Suprapubic skin (tissue), 4 donors: Measurements from ENCODE around the gene TANC1. TPM values are rescaled to one million over a fixed set of nuclear protein-coding genes. Genes with fewer than 3 reads are reported as not detected.
"Not testable (repeated sequence)": the region's sequence is repeated elsewhere in the genome, so short reads cannot be mapped to it uniquely, and the experiment has no call there.

Experiments
- DNase-seq, 2 donors: peaks; one replicate each; pipeline ENCODE4 v3.0.0-alpha.2; 2019; ENCODE audit warnings: low spot score in 2 of 2
- H3K27ac ChIP-seq: fragments of 200-600 bp; sonication (generic); one replicate; pipeline ENCODE4 v1.5.1; 2019
- H3K27me3 ChIP-seq: fragments of 200-600 bp; sonication (generic); one replicate; pipeline ENCODE4 v1.5.1; 2019
- H3K36me3 ChIP-seq: fragments of 200-600 bp; sonication (generic); one replicate; pipeline ENCODE4 v1.5.1; 2019
- H3K4me1 ChIP-seq: fragments of 200-600 bp; sonication (generic); one replicate; pipeline ENCODE4 v1.5.1; 2019
- H3K4me3 ChIP-seq: fragments of 200-600 bp; sonication (generic); one replicate; pipeline ENCODE4 v1.5.1; 2019; ENCODE audit warnings: mild to moderate bottlenecking
- H3K9me3 ChIP-seq: fragments of 200-600 bp; sonication (generic); one replicate; pipeline ENCODE4 v1.5.1; 2019
- CTCF ChIP-seq, 2 donors: fragments of 200-600 bp in 1 of 2; fragments of 450-650 bp in 1 of 2; sonication (generic) in 1 of 2; IDR thresholded peaks; one replicate each; pipeline ENCODE4 v1.5.1; 2016 to 2019; ENCODE audit warnings: antibody characterized with exemption in 2 of 2, mild to moderate bottlenecking in 1 of 2, moderate library complexity in 1 of 2
- EP300 ChIP-seq: sonication (generic); formaldehyde crosslinking; IDR thresholded peaks from one replicate; pipeline ENCODE4 v1.6.1; 2017; ENCODE audit warnings: antibody characterized with exemption
- POLR2A ChIP-seq, 2 donors: fragments of 450-650 bp; IDR thresholded peaks; one replicate each; pipeline ENCODE4 v1.6.1; 2017; ENCODE audit warnings: antibody characterized with exemption in 2 of 2, mild to moderate bottlenecking in 2 of 2, moderate library complexity in 2 of 2
- POLR2AphosphoS5 ChIP-seq, 3 donors: sonication (generic); formaldehyde crosslinking; IDR thresholded peaks; one replicate each; pipeline ENCODE4 v1.6.1; 2017; ENCODE audit warnings: antibody characterized with exemption in 3 of 3
- WGBS: methylation state at CpG from one replicate; pipeline ENCODE4 v1.1.5; 2018; 5-methylcytosine and 5-hydroxymethylcytosine counted together
- total RNA-seq, 4 donors: library from RNA; depleted of rRNA; stranded (reverse); fragments of >200 nt; gene quantifications; one replicate each; pipeline ENCODE4 v1.1.0, GENCODE V29; 2016

Gene TANC1
- total RNA-seq, 4 donors from 2014 or later: 57.6 to 260 (median 88.3) TPM

- Histone ChIP-seq H3K4me3 (no peak overlapping the region), H3K27me3 (no peaks in the 10 kb centered on the region), H3K4me1 (peaks cover 24% of the 10 kb centered on the region), H3K9me3 (no peaks in the 10 kb centered on the region), H3K36me3 (no peaks in the 10 kb centered on the region), H3K27ac (no peak overlapping the region)
- no peak for DNase-seq
- no peak for TF ChIP-seq POLR2A (IDR thresholded peaks at IDR 0.05)
- TF ChIP-seq CTCF (IDR thresholded peaks at IDR 0.05): no peak
- no peak for TF ChIP-seq POLR2AphosphoS5 (IDR thresholded peaks at IDR 0.05)
- no peak for TF ChIP-seq EP300
- 84% methylated on average over 7 of the region's 7 CpGs for WGBS
Observed at GRCh38 chr2:159034713-159035112, 66.3 kb downstream of the TANC1 start.

- no peak overlapping the region for H3K4me3 ChIP-seq
- no peak for TF ChIP-seq POLR2A (IDR thresholded peaks at IDR 0.05)
- peak; percentile 38 to 41 for TF ChIP-seq CTCF (IDR thresholded peaks at IDR 0.05)
- no peak for TF ChIP-seq POLR2AphosphoS5 (IDR thresholded peaks at IDR 0.05)
- H3K36me3 ChIP-seq: no peaks in the 10 kb centered on the region
- no peaks in the 10 kb centered on the region for H3K27me3 ChIP-seq
- 51% methylated on average over 10 of the region's 10 CpGs for WGBS
- DNase-seq: no peak
- peaks cover 22% of the 10 kb centered on the region for H3K4me1 ChIP-seq
- H3K9me3 ChIP-seq: no peaks in the 10 kb centered on the region
- H3K27ac ChIP-seq: no peak overlapping the region
Observed at GRCh38 chr2:159035790-159036411, 67.5 kb downstream of the TANC1 start.

GRCh38 chr2:159036461-159036860 is 68.0 kb downstream of the TANC1 start:
- not testable (repeated sequence) for H3K9me3 ChIP-seq, H3K27me3 ChIP-seq, H3K4me3 ChIP-seq, H3K36me3 ChIP-seq, DNase-seq, H3K27ac ChIP-seq
- WGBS: 87% methylated on average over 3 of the region's 3 CpGs
- peaks cover 20% of the 10 kb centered on the region for H3K4me1 ChIP-seq

- H3K4me1 ChIP-seq: peaks cover 54% of the 10 kb centered on the region
- H3K27ac ChIP-seq: peak overlapping the region; percentile 78
- WGBS: 93% methylated on average over 11 of the region's 11 CpGs
- DNase-seq, H3K27me3 ChIP-seq, H3K9me3 ChIP-seq, H3K4me3 ChIP-seq, H3K36me3 ChIP-seq: not testable (repeated sequence)
Observed at GRCh38 chr2:159041328-159041727, 72.9 kb downstream of the TANC1 start.

GRCh38 chr2:159042115-159042850 is 73.8 kb downstream of the TANC1 start:
- DNase-seq: no peak
- peak overlapping the region; percentile 78 for H3K27ac ChIP-seq
- H3K9me3 ChIP-seq: no peaks in the 10 kb centered on the region
- H3K27me3 ChIP-seq: no peaks in the 10 kb centered on the region
- WGBS: 64% methylated on average over 13 of the region's 13 CpGs
- TF ChIP-seq EP300 (no peak), POLR2A (IDR thresholded peaks at IDR 0.05) (no peak), CTCF (IDR thresholded peaks at IDR 0.05) (no peak)
- H3K4me3 ChIP-seq: no peak overlapping the region
- peaks cover 64% of the 10 kb centered on the region for H3K4me1 ChIP-seq
- H3K36me3 ChIP-seq: peaks cover 3% of the 10 kb centered on the region

GRCh38 chr2:159043710-159044109 is 75.3 kb downstream of the TANC1 start:
- DNase-seq: no peak
- Histone ChIP-seq H3K36me3 (peaks cover 3% of the 10 kb centered on the region), H3K4me1 (peaks cover 67% of the 10 kb centered on the region), H3K9me3 (no peaks in the 10 kb centered on the region), H3K4me3 (no peak overlapping the region), H3K27me3 (no peaks in the 10 kb centered on the region), H3K27ac (peak overlapping the region; percentile 79)
- WGBS: 59% methylated on average over 5 of the region's 5 CpGs
- TF ChIP-seq EP300: no peak
- no peak for TF ChIP-seq CTCF (IDR thresholded peaks at IDR 0.05)
